GM23338 (cell line): ENCODE results near the gene RGCC. TPM values are rescaled to one million over a fixed set of nuclear protein-coding genes. Genes with fewer than 3 reads are reported as not detected.

Source experiments
- ATAC-seq: fragments of 200-7000 bp; cut with Tn5 transposase; 3 replicates; pipeline ENCODE4 v1.9.1; 2020
- DNase-seq: peaks from one replicate; pipeline ENCODE4 v3.0.0-alpha.2; 2015; ENCODE audit warnings: low spot score
- H2AFZ ChIP-seq: fragments of 200-600 bp; sonication (generic); 2 replicates; pipeline ENCODE4 v1.8.0; 2016; ENCODE audit warnings: antibody characterized with exemption, mild to moderate bottlenecking, moderate library complexity
- H3F3A ChIP-seq: fragments of 200-600 bp; sonication (generic); replicated peaks from 2 replicates; pipeline ENCODE4 v1.8.0; 2017; ENCODE audit warnings: antibody characterized with exemption, mixed run types, low read depth
- H3K27ac ChIP-seq: fragments of 200-600 bp; sonication (generic); 2 replicates; pipeline ENCODE4 v1.6.1; 2016; ENCODE audit warnings: low read depth
- H3K27me3 ChIP-seq: fragments of 200-600 bp; sonication (generic); 2 replicates; pipeline ENCODE4 v1.8.0; 2016; ENCODE audit warnings: mild to moderate bottlenecking, mixed run types, moderate library complexity; ENCODE audit not compliant: insufficient read depth
- H3K36me3 ChIP-seq: fragments of 200-600 bp; sonication (generic); 2 replicates; pipeline ENCODE4 v1.8.0; 2016; ENCODE audit warnings: mild to moderate bottlenecking; ENCODE audit not compliant: insufficient read depth
- H3K4me1 ChIP-seq: fragments of 200-600 bp; sonication (generic); 2 replicates; pipeline ENCODE4 v1.8.0; 2016; ENCODE audit warnings: mild to moderate bottlenecking, moderate library complexity; ENCODE audit not compliant: insufficient read depth
- H3K4me2 ChIP-seq: fragments of 200-600 bp; sonication (generic); 2 replicates; pipeline ENCODE4 v1.7.1; 2017; ENCODE audit warnings: mixed run types
- H3K4me3 ChIP-seq: fragments of 200-600 bp; sonication (generic); 2 replicates; pipeline ENCODE4 v1.6.1; 2016; ENCODE audit warnings: mixed run types
- H3K79me2 ChIP-seq: fragments of 200-600 bp; sonication (generic); replicated peaks from 2 replicates; pipeline ENCODE4 v1.8.0; 2017; ENCODE audit warnings: mild to moderate bottlenecking; ENCODE audit not compliant: insufficient read depth
- H3K9me2 ChIP-seq: fragments of 200-600 bp; sonication (generic); 2 replicates; pipeline ENCODE4 v1.8.0; 2017; ENCODE audit not compliant: insufficient read depth
- H4K20me1 ChIP-seq: fragments of 200-600 bp; sonication (generic); replicated peaks from 2 replicates; pipeline ENCODE4 v1.8.0; 2017; ENCODE audit warnings: mild to moderate bottlenecking; ENCODE audit not compliant: insufficient read depth
- H3K27ac Mint-ChIP-seq: 2 replicates; pipeline ENCODE4 v1.8.0; 2020; ENCODE audit warnings: inconsistent platforms, mild to moderate bottlenecking, moderate library complexity, mixed read lengths
- H3K27me3 Mint-ChIP-seq: 3 replicates; pipeline ENCODE4 v1.8.0; 2022; ENCODE audit warnings: low read depth, mild to moderate bottlenecking, moderate library complexity, mixed read lengths, inconsistent platforms; ENCODE audit not compliant: insufficient read depth, poor library complexity
- H3K36me3 Mint-ChIP-seq: 3 replicates; pipeline ENCODE4 v1.8.0; 2021; ENCODE audit warnings: low read depth, mild to moderate bottlenecking, inconsistent platforms, moderate library complexity, mixed read lengths
- H3K4me1 Mint-ChIP-seq: 3 replicates; pipeline ENCODE4 v1.8.0; 2020; ENCODE audit warnings: mild to moderate bottlenecking, inconsistent platforms, mixed read lengths
- H3K4me3 Mint-ChIP-seq: 3 replicates; pipeline ENCODE4 v1.8.0; 2021; ENCODE audit warnings: moderate library complexity, mild to moderate bottlenecking, inconsistent platforms, mixed read lengths
- H3K9me3 Mint-ChIP-seq: 3 replicates; pipeline ENCODE4 v1.8.0; 2020; ENCODE audit warnings: moderate library complexity, mild to moderate bottlenecking, inconsistent platforms, mixed read lengths
- CREB1 ChIP-seq: fragments of 250-450 bp; sonication (Bioruptor Pico); IDR thresholded peaks from 2 replicates; pipeline ENCODE4 v1.5.0; 2020; ENCODE audit warnings: low read depth, mild to moderate bottlenecking, moderate library complexity
- EZH2 ChIP-seq: fragments of 200-600 bp; sonication (generic); IDR thresholded peaks from one replicate; pipeline ENCODE4 v1.8.0; 2017; ENCODE audit warnings: antibody characterized with exemption, mild to moderate bottlenecking, low read depth; ENCODE audit not compliant: unreplicated experiment
- EZH2phosphoT487 ChIP-seq: fragments of 200-600 bp; sonication (generic); IDR thresholded peaks from one replicate; pipeline ENCODE4 v1.8.1; 2018; ENCODE audit warnings: antibody characterized with exemption; ENCODE audit not compliant: unreplicated experiment
- JUNB ChIP-seq: IDR thresholded peaks from one replicate; pipeline ENCODE4 v1.6.1; 2016; ENCODE audit warnings: antibody characterized with exemption; ENCODE audit not compliant: unreplicated experiment
- NANOG ChIP-seq: IDR thresholded peaks from 2 replicates; pipeline ENCODE4 v1.6.1; 2016; ENCODE audit warnings: antibody characterized with exemption, borderline replicate concordance
- POLR2AphosphoS5 ChIP-seq: IDR thresholded peaks from 2 replicates; pipeline ENCODE4 v1.6.1; 2016; ENCODE audit warnings: antibody characterized with exemption, low read depth
- STAT1 ChIP-seq: IDR thresholded peaks from one replicate; pipeline ENCODE4 v1.6.1; 2016; ENCODE audit warnings: antibody characterized with exemption; ENCODE audit not compliant: unreplicated experiment
- ZNF114 ChIP-seq: fragments of 250-450 bp; sonication (Bioruptor Pico); IDR thresholded peaks from 2 replicates; pipeline ENCODE4 v1.5.0; 2020; ENCODE audit warnings: mild to moderate bottlenecking, moderate library complexity
- ZNF331 ChIP-seq: fragments of 250-450 bp; sonication (Bioruptor Pico); IDR thresholded peaks from 2 replicates; pipeline ENCODE4 v1.5.0; 2020; ENCODE audit warnings: low read depth, mild to moderate bottlenecking, moderate library complexity
- polyA plus RNA-seq: library from polyadenylated mRNA; unstranded; fragments of >200 nt; fragmentation: Nextera tagmentation; extraction: Ambion mirVana; gene quantifications from 2 replicates; pipeline ENCODE4 v1.2.1, GENCODE V29; 2016
- total RNA-seq: library from RNA; depleted of rRNA; stranded (reverse); fragments of >200 nt; shearing (Covaris generic); gene quantifications from 2 replicates; pipeline ENCODE4 v1.2.3, GENCODE V29; 2014
- TF ChIP-seq, protein P1 (sequence below), 2 experiments: fragments of 200-600 bp in 1 of 2; sonication (generic) in 1 of 2; conservative IDR thresholded peaks; 2 replicates each; pipeline versions ENCODE4 v1.5.1 to v1.6.1; 2016 to 2017; ENCODE audit warnings: antibody characterized with exemption in 2 of 2, low read depth in 2 of 2, mild to moderate bottlenecking in 2 of 2, moderate library complexity in 1 of 2
- TF ChIP-seq, protein P2 (sequence below): fragments of 250-450 bp; sonication (Bioruptor Pico); IDR thresholded peaks from 2 replicates; pipeline ENCODE4 v1.5.0; 2020; ENCODE audit warnings: mild to moderate bottlenecking, moderate library complexity
- TF ChIP-seq, protein P3 (sequence below): IDR thresholded peaks from one replicate; pipeline ENCODE4 v1.6.1; 2018; ENCODE audit warnings: antibody characterized with exemption; ENCODE audit not compliant: unreplicated experiment
- TF ChIP-seq, protein P4 (sequence below): IDR thresholded peaks from 2 replicates; pipeline ENCODE4 v1.6.1; 2016; ENCODE audit warnings: antibody characterized with exemption

Gene RGCC
- total and polyA plus RNA-seq, 2 experiments from 2014 or later, result 0.65 to 0.66 TPM

DNA sequence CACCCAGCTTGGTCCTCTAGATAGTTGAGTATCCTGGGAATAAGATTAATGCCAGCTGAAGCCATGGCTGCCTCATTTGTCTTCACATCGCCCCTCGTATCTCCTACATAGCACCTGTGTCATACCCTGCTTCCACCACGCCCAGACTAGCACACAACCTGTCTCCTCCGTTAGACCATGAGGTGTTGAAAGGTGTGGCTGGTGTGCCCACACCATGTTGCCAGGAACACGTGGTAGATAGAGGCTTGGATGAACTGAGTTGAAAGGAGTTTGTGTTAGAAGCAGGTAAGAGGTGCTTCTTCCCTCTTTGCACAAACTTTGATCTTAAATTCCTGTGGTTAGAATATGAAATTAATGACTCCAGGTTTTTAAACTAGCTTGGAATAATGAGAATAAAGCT lies 40.1 kb downstream of the RGCC start:
- H3K4me2 ChIP-seq, result no peak overlapping the region
- no peak overlapping the region for H3K27ac ChIP-seq
- no peak overlapping the region for H3K4me3 ChIP-seq
- H3K79me2 ChIP-seq, result no peaks in the 10 kb centered on the region
- no peak for ATAC-seq
- TF ChIP-seq, protein P1, sequence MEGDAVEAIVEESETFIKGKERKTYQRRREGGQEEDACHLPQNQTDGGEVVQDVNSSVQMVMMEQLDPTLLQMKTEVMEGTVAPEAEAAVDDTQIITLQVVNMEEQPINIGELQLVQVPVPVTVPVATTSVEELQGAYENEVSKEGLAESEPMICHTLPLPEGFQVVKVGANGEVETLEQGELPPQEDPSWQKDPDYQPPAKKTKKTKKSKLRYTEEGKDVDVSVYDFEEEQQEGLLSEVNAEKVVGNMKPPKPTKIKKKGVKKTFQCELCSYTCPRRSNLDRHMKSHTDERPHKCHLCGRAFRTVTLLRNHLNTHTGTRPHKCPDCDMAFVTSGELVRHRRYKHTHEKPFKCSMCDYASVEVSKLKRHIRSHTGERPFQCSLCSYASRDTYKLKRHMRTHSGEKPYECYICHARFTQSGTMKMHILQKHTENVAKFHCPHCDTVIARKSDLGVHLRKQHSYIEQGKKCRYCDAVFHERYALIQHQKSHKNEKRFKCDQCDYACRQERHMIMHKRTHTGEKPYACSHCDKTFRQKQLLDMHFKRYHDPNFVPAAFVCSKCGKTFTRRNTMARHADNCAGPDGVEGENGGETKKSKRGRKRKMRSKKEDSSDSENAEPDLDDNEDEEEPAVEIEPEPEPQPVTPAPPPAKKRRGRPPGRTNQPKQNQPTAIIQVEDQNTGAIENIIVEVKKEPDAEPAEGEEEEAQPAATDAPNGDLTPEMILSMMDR (conservative IDR thresholded peaks at IDR 0.05; ENCODE audit: low read depth in 2 of 2), result no peak
- TF ChIP-seq JUNB, result no peak
- no peak for TF ChIP-seq STAT1
- TF ChIP-seq POLR2AphosphoS5, result no peak
- TF ChIP-seq, protein P2, sequence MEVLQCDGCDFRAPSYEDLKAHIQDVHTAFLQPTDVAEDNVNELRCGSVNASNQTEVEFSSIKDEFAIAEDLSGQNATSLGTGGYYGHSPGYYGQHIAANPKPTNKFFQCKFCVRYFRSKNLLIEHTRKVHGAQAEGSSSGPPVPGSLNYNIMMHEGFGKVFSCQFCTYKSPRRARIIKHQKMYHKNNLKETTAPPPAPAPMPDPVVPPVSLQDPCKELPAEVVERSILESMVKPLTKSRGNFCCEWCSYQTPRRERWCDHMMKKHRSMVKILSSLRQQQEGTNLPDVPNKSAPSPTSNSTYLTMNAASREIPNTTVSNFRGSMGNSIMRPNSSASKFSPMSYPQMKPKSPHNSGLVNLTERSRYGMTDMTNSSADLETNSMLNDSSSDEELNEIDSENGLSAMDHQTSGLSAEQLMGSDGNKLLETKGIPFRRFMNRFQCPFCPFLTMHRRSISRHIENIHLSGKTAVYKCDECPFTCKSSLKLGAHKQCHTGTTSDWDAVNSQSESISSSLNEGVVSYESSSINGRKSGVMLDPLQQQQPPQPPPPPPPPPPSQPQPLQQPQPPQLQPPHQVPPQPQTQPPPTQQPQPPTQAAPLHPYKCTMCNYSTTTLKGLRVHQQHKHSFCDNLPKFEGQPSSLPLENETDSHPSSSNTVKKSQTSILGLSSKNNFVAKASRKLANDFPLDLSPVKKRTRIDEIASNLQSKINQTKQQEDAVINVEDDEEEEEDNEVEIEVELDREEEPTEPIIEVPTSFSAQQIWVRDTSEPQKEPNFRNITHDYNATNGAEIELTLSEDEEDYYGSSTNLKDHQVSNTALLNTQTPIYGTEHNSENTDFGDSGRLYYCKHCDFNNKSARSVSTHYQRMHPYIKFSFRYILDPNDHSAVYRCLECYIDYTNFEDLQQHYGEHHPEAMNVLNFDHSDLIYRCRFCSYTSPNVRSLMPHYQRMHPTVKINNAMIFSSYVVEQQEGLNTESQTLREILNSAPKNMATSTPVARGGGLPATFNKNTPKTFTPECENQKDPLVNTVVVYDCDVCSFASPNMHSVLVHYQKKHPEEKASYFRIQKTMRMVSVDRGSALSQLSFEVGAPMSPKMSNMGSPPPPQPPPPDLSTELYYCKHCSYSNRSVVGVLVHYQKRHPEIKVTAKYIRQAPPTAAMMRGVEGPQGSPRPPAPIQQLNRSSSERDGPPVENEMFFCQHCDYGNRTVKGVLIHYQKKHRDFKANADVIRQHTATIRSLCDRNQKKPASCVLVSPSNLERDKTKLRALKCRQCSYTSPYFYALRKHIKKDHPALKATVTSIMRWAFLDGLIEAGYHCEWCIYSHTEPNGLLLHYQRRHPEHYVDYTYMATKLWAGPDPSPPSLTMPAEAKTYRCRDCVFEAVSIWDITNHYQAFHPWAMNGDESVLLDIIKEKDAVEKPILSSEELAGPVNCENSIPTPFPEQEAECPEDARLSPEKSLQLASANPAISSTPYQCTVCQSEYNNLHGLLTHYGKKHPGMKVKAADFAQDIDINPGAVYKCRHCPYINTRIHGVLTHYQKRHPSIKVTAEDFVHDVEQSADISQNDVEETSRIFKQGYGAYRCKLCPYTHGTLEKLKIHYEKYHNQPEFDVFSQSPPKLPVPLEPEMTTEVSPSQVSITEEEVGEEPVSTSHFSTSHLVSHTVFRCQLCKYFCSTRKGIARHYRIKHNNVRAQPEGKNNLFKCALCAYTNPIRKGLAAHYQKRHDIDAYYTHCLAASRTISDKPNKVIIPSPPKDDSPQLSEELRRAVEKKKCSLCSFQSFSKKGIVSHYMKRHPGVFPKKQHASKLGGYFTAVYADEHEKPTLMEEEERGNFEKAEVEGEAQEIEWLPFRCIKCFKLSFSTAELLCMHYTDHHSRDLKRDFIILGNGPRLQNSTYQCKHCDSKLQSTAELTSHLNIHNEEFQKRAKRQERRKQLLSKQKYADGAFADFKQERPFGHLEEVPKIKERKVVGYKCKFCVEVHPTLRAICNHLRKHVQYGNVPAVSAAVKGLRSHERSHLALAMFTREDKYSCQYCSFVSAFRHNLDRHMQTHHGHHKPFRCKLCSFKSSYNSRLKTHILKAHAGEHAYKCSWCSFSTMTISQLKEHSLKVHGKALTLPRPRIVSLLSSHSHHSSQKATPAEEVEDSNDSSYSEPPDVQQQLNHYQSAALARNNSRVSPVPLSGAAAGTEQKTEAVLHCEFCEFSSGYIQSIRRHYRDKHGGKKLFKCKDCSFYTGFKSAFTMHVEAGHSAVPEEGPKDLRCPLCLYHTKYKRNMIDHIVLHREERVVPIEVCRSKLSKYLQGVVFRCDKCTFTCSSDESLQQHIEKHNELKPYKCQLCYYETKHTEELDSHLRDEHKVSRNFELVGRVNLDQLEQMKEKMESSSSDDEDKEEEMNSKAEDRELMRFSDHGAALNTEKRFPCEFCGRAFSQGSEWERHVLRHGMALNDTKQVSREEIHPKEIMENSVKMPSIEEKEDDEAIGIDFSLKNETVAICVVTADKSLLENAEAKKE (CRISPR knock-in tag), result no peak
- no peak for TF ChIP-seq ZNF331
- TF ChIP-seq EZH2, result no peak
- TF ChIP-seq, protein P3, sequence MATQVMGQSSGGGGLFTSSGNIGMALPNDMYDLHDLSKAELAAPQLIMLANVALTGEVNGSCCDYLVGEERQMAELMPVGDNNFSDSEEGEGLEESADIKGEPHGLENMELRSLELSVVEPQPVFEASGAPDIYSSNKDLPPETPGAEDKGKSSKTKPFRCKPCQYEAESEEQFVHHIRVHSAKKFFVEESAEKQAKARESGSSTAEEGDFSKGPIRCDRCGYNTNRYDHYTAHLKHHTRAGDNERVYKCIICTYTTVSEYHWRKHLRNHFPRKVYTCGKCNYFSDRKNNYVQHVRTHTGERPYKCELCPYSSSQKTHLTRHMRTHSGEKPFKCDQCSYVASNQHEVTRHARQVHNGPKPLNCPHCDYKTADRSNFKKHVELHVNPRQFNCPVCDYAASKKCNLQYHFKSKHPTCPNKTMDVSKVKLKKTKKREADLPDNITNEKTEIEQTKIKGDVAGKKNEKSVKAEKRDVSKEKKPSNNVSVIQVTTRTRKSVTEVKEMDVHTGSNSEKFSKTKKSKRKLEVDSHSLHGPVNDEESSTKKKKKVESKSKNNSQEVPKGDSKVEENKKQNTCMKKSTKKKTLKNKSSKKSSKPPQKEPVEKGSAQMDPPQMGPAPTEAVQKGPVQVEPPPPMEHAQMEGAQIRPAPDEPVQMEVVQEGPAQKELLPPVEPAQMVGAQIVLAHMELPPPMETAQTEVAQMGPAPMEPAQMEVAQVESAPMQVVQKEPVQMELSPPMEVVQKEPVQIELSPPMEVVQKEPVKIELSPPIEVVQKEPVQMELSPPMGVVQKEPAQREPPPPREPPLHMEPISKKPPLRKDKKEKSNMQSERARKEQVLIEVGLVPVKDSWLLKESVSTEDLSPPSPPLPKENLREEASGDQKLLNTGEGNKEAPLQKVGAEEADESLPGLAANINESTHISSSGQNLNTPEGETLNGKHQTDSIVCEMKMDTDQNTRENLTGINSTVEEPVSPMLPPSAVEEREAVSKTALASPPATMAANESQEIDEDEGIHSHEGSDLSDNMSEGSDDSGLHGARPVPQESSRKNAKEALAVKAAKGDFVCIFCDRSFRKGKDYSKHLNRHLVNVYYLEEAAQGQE, result no peak
- TF ChIP-seq ZNF114, result no peak
- TF ChIP-seq CREB1, result no peak
- TF ChIP-seq EZH2phosphoT487, result no peak
- TF ChIP-seq, protein P4, sequence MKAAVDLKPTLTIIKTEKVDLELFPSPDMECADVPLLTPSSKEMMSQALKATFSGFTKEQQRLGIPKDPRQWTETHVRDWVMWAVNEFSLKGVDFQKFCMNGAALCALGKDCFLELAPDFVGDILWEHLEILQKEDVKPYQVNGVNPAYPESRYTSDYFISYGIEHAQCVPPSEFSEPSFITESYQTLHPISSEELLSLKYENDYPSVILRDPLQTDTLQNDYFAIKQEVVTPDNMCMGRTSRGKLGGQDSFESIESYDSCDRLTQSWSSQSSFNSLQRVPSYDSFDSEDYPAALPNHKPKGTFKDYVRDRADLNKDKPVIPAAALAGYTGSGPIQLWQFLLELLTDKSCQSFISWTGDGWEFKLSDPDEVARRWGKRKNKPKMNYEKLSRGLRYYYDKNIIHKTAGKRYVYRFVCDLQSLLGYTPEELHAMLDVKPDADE, result no peak
- TF ChIP-seq NANOG, result no peak
- H3F3A ChIP-seq, result no peaks in the 10 kb centered on the region
- no peak overlapping the region for H2AFZ ChIP-seq
- no peaks in the 10 kb centered on the region for H3K4me1 ChIP-seq
- DNase-seq, result no peak
- H3K36me3 Mint-ChIP-seq, result no peaks in the 10 kb centered on the region
- H3K9me2 ChIP-seq, result 0 out of 2 replicates have a peak, but pooled peaks cover 10% of the 10 kb centered on the region
- H4K20me1 ChIP-seq, result no peaks in the 10 kb centered on the region
- no peaks in the 10 kb centered on the region for H3K9me3 Mint-ChIP-seq
- H3K4me3 Mint-ChIP-seq, result no peak overlapping the region
- no peaks in the 10 kb centered on the region for H3K36me3 ChIP-seq
- H3K27ac Mint-ChIP-seq, result no peak overlapping the region
- no peaks in the 10 kb centered on the region; the same call in 2 of the 3 replicates for H3K4me1 Mint-ChIP-seq
- peaks cover 3% of the 10 kb centered on the region for H3K27me3 Mint-ChIP-seq
- H3K27me3 ChIP-seq, result no peaks in the 10 kb centered on the region
